Astrocyte (in vitro differentiated cells and primary cell): ENCODE results near the gene MRPL4. TPM values are rescaled to one million over a fixed set of nuclear protein-coding genes. Genes with fewer than 3 reads are reported as not detected.

ENCODE experiments used
- DNase-seq: peaks from one replicate; pipeline ENCODE4 v3.0.0-alpha.2; 2010; ENCODE audit warnings: low read depth
- FAIRE-seq: peaks from 2 replicates; lab custom pipeline; 2011; peaks lifted over from hg19 to GRCh38; lab: Jason Lieb, UNC
- H2AFZ ChIP-seq: 2 replicates; pipeline ENCODE4 v1.6.0; 2012; ENCODE audit warnings: low read depth, low read length, inconsistent platforms
- H3K27ac ChIP-seq: 2 replicates; pipeline ENCODE4 v1.5.1; 2011; ENCODE audit warnings: low read depth, low read length, inconsistent platforms
- H3K27me3 ChIP-seq: 2 replicates; pipeline ENCODE4 v1.6.0; 2011; ENCODE audit warnings: low read length, inconsistent platforms; ENCODE audit not compliant: insufficient read depth
- H3K36me3 ChIP-seq: 2 replicates; pipeline ENCODE4 v1.5.1; 2011; ENCODE audit warnings: low read length, inconsistent platforms; ENCODE audit not compliant: insufficient read depth
- H3K4me1 ChIP-seq: 2 replicates; pipeline ENCODE4 v1.5.1; 2011; ENCODE audit warnings: low read length, inconsistent platforms; ENCODE audit not compliant: insufficient read depth
- H3K4me2 ChIP-seq: 2 replicates; pipeline ENCODE4 v1.6.0; 2012; ENCODE audit warnings: low read length, inconsistent platforms
- H3K4me3 ChIP-seq: 2 replicates; pipeline ENCODE4 v1.5.1; 2011; ENCODE audit warnings: low read depth, mild to moderate bottlenecking, low read length, inconsistent platforms; ENCODE audit not compliant: insufficient read depth
- H3K79me2 ChIP-seq: 2 replicates; pipeline ENCODE4 v1.6.0; 2012; ENCODE audit warnings: mild to moderate bottlenecking, low read length, inconsistent platforms; ENCODE audit not compliant: insufficient read depth
- H3K9ac ChIP-seq: 2 replicates; pipeline ENCODE4 v1.6.0; 2012; ENCODE audit warnings: mild to moderate bottlenecking, low read length, inconsistent platforms
- H3K9me3 ChIP-seq: 2 replicates; pipeline ENCODE4 v1.5.1; 2012; ENCODE audit warnings: low read depth, mild to moderate bottlenecking, low read length, inconsistent platforms; ENCODE audit not compliant: insufficient read depth
- H4K20me1 ChIP-seq: 2 replicates; pipeline ENCODE4 v1.6.0; 2012; ENCODE audit warnings: low read length, inconsistent platforms; ENCODE audit not compliant: insufficient read depth
- H3K27ac Mint-ChIP-seq: one replicate; pipeline ENCODE4 v1.8.0; 2021; ENCODE audit warnings: mild to moderate bottlenecking, mixed read lengths; ENCODE audit not compliant: unreplicated experiment
- H3K27me3 Mint-ChIP-seq: one replicate; pipeline ENCODE4 v1.8.0; 2021; ENCODE audit warnings: low read depth, mixed read lengths; ENCODE audit not compliant: unreplicated experiment
- H3K36me3 Mint-ChIP-seq: one replicate; pipeline ENCODE4 v1.8.0; 2021; ENCODE audit warnings: low read depth, mixed read lengths; ENCODE audit not compliant: unreplicated experiment
- H3K4me1 Mint-ChIP-seq: one replicate; pipeline ENCODE4 v1.8.0; 2021; ENCODE audit warnings: low read depth, mixed read lengths; ENCODE audit not compliant: unreplicated experiment
- H3K4me3 Mint-ChIP-seq: one replicate; pipeline ENCODE4 v1.8.0; 2021; ENCODE audit warnings: mild to moderate bottlenecking, moderate library complexity, mixed read lengths; ENCODE audit not compliant: unreplicated experiment
- H3K9me3 Mint-ChIP-seq: one replicate; pipeline ENCODE4 v1.8.0; 2021; ENCODE audit warnings: mild to moderate bottlenecking, mixed read lengths; ENCODE audit not compliant: unreplicated experiment
- CTCF ChIP-seq: IDR thresholded peaks from 2 replicates; pipeline ENCODE4 v1.5.1; 2011; ENCODE audit warnings: low read depth, mild to moderate bottlenecking, inconsistent platforms, low read length, moderate library complexity; ENCODE audit not compliant: insufficient read depth
- EZH2 ChIP-seq: IDR thresholded peaks from 2 replicates; pipeline ENCODE4 v1.6.1; 2012; ENCODE audit warnings: mild to moderate bottlenecking, low read length, inconsistent platforms; ENCODE audit not compliant: insufficient read depth
- total RNA-seq: library from RNA; stranded (reverse); gene quantifications from 2 replicates; pipeline ENCODE4 v1.2.1, GENCODE V29; 2021

Gene MRPL4
- total RNA-seq, 1 donor from 2014 or later = 60.3 TPM

- H3K27me3 ChIP-seq = no peaks in the 10 kb centered on the region
- no peak for FAIRE-seq
These were observed 31.3 kb upstream of the MRPL4 start for GRCh38 chr19:10220695-10221094.

GRCh38 chr19:10222201-10222890, 29.7 kb upstream of the MRPL4 start:
- no peak overlapping the region for H2AFZ ChIP-seq
- Mint-ChIP-seq H3K4me1 (peaks cover 2% of the 10 kb centered on the region), H3K27me3 (no peaks in the 10 kb centered on the region), H3K27ac (no peak overlapping the region), H3K9me3 (no peaks in the 10 kb centered on the region), H3K4me3 (no peak overlapping the region), H3K36me3 (peaks cover 14% of the 10 kb centered on the region)
- peaks cover 10% of the 10 kb centered on the region for H4K20me1 ChIP-seq
- H3K27ac ChIP-seq = no peak overlapping the region
- TF ChIP-seq CTCF (no peak), EZH2 (no peak)
- H3K4me3 ChIP-seq = no peak overlapping the region
- H3K9ac ChIP-seq = no peak overlapping the region
- peaks cover 5% of the 10 kb centered on the region for H3K4me1 ChIP-seq
- H3K79me2 ChIP-seq = peaks cover 6% of the 10 kb centered on the region
- no peak for DNase-seq
- FAIRE-seq = no peak
- no peaks in the 10 kb centered on the region for H3K9me3 ChIP-seq
- no peak overlapping the region for H3K4me2 ChIP-seq
- no peaks in the 10 kb centered on the region for H3K36me3 ChIP-seq
- H3K27me3 ChIP-seq = no peaks in the 10 kb centered on the region

More at GRCh38 chr19:10220695-10221094, 31.3 kb upstream of the MRPL4 start:
- Histone ChIP-seq H3K9ac (no peak overlapping the region), H3K4me2 (no peak overlapping the region), H3K79me2 (peaks cover 6% of the 10 kb centered on the region), H2AFZ (no peak overlapping the region), H3K9me3 (no peaks in the 10 kb centered on the region), H3K4me1 (no peaks in the 10 kb centered on the region), H4K20me1 (peaks cover 4% of the 10 kb centered on the region), H3K27ac (no peak overlapping the region), H3K4me3 (no peak overlapping the region), H3K36me3 (no peaks in the 10 kb centered on the region)
- no peak for TF ChIP-seq CTCF
- no peak for TF ChIP-seq EZH2
- H3K27ac Mint-ChIP-seq = no peak overlapping the region
- H3K9me3 Mint-ChIP-seq = no peaks in the 10 kb centered on the region
- H3K27me3 Mint-ChIP-seq = no peaks in the 10 kb centered on the region
- DNase-seq = no peak
- peaks cover 14% of the 10 kb centered on the region for H3K36me3 Mint-ChIP-seq
- H3K4me3 Mint-ChIP-seq = no peak overlapping the region
- H3K4me1 Mint-ChIP-seq = no peaks in the 10 kb centered on the region
